AG04449 (cell line): ENCODE results near the gene CEP170.
A peak's percentile ranks its signal among the peaks of the same experiment; 100 is the strongest.

Experiments used
- CTCF ChIA-PET: fragments of 350-600 bp; formaldehyde crosslinking; extraction: SDS; loops from one replicate; lab custom pipeline; 2021; ENCODE audit warnings: antibody characterized with exemption; lab: Yijun Ruan, JAX
- POLR2A ChIA-PET: fragments of 400-600, 350-600 bp; formaldehyde crosslinking; extraction: SDS; loops from one replicate; lab custom pipeline; 2020; ENCODE audit warnings: antibody characterized with exemption, inconsistent platforms; lab: Yijun Ruan, JAX
- DNase-seq: peaks from one replicate; pipeline ENCODE4 v3.0.0-alpha.2; 2010; ENCODE audit warnings: low read depth, low spot score
- H3K4me3 ChIP-seq: 2 replicates; pipeline ENCODE4 v1.5.1; 2011; ENCODE audit warnings: low read depth, mild to moderate bottlenecking, control low read depth, low read length
- CTCF ChIP-seq: IDR thresholded peaks from one replicate; pipeline ENCODE4 v1.5.1; 2011; ENCODE audit warnings: mild to moderate bottlenecking, moderate library complexity, low read length, control low read depth, inconsistent platforms; ENCODE audit not compliant: insufficient read depth; ENCODE audit errors: missing control alignments

Gene CEP170

GRCh38 chr1:243253211-243253925, 1.7 kb downstream of the CEP170 start:
- DNase-seq: no peak
- CTCF ChIA-PET: interaction anchor here (0.9 to 1.3 kb wide), 2 partner anchors 19 to 69 kb away, joined by 3 read pairs; no protein-coding TSS in a partner anchor
- no peak for TF ChIP-seq CTCF
- POLR2A ChIA-PET: interaction anchor here (0.9 kb wide), 1 partner anchor 33 kb away, joined by 3 read pairs; no protein-coding TSS in a partner anchor
- peak overlapping the region; percentile 88 for H3K4me3 ChIP-seq

- POLR2A ChIA-PET: no interaction called here
- no peak for TF ChIP-seq CTCF
- no peak overlapping the region for H3K4me3 ChIP-seq
- no peak for DNase-seq
- CTCF ChIA-PET: no interaction called here
Observed at GRCh38 chr1:243251539-243251938, 3.5 kb downstream of the CEP170 start.

GRCh38 chr1:243250102-243250501, 5.0 kb downstream of the CEP170 start:
- DNase-seq: no peak
- POLR2A ChIA-PET: interaction anchor here (1.0 kb wide), 1 partner anchor 16 kb away, joined by 3 read pairs; no protein-coding TSS in a partner anchor
- no peak overlapping the region for H3K4me3 ChIP-seq
- CTCF ChIA-PET: interaction anchor here (0.7 to 1.7 kb wide), 2 partner anchors 16 to 31 kb away, joined by 3 to 4 read pairs; no protein-coding TSS in a partner anchor
- TF ChIP-seq CTCF: no peak

- POLR2A ChIA-PET: no interaction called here
Observed at GRCh38 chr1:243249214-243249613, 5.9 kb downstream of the CEP170 start.

GRCh38 chr1:243247901-243248300, 7.2 kb downstream of the CEP170 start:
- H3K4me3 ChIP-seq: no peak overlapping the region
- ChIA-PET POLR2A (interaction anchor here (0.6 kb wide), 1 partner anchor 73 kb away, joined by 3 read pairs; no protein-coding TSS in a partner anchor), CTCF (no interaction called here)
- DNase-seq: no peak
- TF ChIP-seq CTCF: no peak

More at GRCh38 chr1:243249214-243249613, 5.9 kb downstream of the CEP170 start:
- CTCF ChIA-PET: interaction anchor here (1.7 kb wide), 1 partner anchor 15 kb away, joined by 3 read pairs; no protein-coding TSS in a partner anchor
- TF ChIP-seq CTCF: no peak
- H3K4me3 ChIP-seq: no peak overlapping the region
- DNase-seq: no peak

- POLR2A ChIA-PET: no interaction called here
- no peak overlapping the region for H3K4me3 ChIP-seq
- DNase-seq: no peak
- TF ChIP-seq CTCF: no peak
- CTCF ChIA-PET: interaction anchor here (0.7 to 1.1 kb wide), 2 partner anchors 9 to 10 kb away, joined by 3 to 4 read pairs; partner anchors contain the start of gene SDCCAG8
Observed at GRCh38 chr1:243246916-243247315, 8.2 kb downstream of the CEP170 start.
